ENCODE data around the gene CIC.

GRCh38 chr19:42311657-42312056 is 42.6 kb downstream of the CIC start:
- peak; percentile 19 for TF ChIP-seq CTCF (IDR thresholded peaks at IDR 0.05; ENCODE audit: low read depth, low read length)
- TF ChIP-seq EZH2phosphoT487 (IDR thresholded peaks at IDR 0.05; ENCODE audit: low read depth) = no peak

All from OCI-LY3 (cell line).